Measurements from ENCODE around the gene GSTM5.
"Not testable (repeated sequence)": the region's sequence is repeated elsewhere in the genome, so short reads cannot be mapped to it uniquely, and the experiment has no call there.

The GSTM5 gene

DNA sequence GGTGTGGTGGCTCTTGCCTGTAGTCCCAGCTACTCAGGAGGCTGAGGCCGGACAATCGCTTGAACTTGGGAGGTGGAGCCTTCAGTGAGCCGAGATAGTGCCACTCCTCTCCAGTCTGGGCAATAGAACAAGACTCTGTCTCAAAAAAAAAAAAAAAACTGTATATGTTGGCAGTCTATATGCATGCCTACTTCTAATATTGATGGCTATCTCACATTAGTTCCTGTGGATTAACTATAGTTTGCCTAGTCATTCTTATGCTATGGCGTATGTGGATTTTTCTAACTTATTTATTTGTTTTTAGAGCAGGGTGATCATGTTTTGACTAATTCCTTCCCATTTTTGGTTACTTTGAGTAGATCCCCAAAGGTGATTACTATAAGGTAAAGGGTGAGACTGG lies 15.0 kb upstream of the GSTM5 start:
- DNase-seq (ENCODE audit: low read depth) = no peak

DNA sequence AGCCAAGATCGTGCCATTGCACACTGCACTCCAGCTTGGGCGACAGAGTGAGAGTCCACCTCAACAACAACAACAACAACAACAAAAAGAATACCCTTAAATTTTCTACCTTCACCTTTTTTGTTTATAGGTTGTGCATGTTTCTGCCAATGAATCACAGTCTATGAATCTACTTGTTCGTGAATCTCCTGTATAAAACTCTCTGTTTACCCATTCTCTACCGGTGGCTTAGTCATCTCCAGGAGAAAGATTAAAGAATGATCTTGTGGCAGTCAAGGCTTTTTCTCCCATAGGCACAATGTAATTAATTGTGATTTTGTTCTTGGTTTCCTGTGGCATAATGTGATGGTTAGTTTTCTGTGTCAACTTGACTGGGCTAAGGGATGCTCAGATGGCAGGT lies 14.2 kb upstream of the GSTM5 start:
- DNase-seq (ENCODE audit: low read depth) = not testable (repeated sequence)

DNA sequence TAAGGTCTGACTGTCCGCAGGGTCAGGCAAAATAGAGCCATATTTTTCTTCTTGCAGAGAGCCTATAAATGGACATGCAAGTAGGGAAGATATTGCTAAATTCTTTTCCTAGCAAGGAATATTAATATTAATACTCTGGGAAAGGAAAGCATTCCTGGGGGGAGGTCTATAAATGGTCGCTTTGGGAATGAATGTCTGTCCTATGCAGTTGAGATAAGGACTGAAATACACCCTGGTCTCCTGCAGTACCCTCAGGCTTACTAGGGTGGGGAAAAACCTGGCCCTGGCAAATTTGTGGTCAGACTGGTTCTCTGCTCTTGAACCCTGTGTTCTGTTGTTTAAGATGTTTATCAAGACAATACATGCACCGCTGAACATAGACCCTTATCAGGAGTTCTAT lies 9.1 kb upstream of the GSTM5 start:
- not testable (repeated sequence) for DNase-seq (ENCODE audit: low read depth)

DNA sequence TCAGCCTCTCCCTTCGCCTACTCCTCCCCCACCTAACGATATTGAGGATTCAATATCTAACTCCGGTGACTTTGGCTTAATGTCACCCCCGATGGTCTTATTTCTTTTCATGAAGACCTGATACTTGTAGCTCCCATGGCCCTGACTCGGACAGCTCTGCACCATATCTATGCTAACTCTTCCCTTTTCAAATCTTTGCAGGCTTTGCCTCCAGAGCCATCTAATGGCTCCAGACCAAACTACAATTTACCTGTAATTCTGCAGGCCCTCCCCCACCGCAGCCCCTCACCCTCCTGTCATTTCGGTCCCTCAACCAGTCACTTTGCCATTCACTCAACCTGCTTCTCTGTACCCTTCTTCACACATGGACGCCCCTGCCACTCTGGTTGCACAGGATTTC lies 7.9 kb upstream of the GSTM5 start:
- DNase-seq (ENCODE audit: low read depth) = no peak

DNA sequence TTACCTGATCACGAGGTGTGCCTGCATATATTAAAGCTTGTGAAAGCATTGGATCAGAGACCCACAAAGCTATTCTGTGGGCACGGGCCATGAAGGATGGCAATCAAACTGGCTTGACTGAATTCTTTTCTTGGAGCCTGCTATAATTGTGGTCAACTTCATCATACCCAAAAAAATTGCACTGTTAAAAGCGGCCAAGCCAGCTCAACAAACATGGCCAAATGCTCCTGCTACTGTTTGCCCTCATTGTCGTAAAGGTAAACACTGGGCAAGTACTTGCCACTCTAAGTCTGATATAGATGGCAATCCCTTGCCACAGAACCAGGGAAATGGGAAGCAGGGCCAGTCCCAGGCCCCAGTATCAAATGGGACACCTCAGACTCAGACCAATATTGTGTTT lies 6.6 kb upstream of the GSTM5 start:
- no peak for DNase-seq (ENCODE audit: low read depth)

DNA sequence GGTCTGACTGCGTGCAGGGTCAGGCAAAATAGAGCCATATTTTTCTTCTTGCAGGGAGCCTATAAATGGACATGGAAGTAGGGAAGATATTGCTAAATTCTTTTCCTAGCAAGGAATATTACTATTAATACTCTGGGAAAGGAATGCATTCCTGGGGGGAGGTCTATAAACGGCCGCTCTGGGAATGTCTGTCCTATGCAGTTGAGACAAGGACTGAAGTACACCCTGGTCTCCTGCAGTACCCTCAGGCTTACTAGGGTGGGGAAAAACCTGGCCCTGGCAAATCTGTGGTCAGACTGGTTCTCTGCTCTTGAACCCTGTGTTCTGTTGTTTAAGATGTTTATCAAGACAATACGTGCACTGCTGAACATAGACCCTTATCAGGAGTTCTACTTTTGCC lies 3.1 kb upstream of the GSTM5 start:
- DNase-seq (ENCODE audit: low read depth) = not testable (repeated sequence)

DNA sequence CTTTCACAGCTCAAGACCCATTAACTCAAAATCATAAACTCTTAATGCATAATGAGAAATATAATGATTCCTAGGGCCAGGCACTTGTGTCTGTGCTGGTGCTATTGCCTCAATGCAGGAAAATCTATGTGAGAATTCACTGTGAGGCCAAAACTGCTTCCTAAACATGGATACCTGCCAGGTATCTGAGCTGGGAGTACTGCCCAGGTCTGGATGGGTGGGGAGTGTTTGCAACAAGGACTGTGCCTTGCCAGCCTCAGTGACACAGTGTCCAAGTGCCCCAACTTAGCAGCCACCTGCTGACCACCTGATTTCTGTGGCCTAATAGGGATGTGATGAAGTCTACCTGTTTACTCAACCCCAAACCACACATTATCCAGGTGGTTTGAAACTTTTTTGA lies 2.2 kb upstream of the GSTM5 start:
- not testable (repeated sequence) for DNase-seq (ENCODE audit: low read depth)

DNA sequence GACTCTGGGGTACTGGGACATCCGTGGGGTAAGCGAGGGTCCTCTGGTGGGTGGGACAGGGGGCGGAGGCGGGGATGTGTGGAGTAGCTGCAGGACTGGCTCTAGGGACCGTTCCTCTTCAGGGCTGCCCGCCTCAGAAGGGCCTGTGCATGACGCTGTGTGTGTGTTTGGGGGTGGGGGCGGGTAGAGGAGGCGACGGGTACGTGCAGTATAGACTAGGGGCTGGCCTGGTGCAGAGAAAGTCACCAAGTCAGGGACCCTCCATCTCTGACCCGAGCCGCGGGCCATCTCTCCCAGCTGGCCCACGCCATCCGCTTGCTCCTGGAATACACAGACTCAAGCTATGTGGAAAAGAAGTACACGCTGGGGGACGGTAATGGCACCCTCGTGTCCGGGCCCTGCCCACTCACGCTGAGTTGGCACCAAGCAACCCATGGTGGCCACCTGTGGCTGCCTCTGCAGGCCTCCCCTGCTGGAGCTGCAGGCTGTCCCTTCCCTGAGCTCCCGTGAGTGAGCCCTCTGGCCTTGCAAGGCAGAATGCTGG lies 342 bp downstream of the GSTM5 start:
- no peak for DNase-seq (ENCODE audit: low read depth)

DNA sequence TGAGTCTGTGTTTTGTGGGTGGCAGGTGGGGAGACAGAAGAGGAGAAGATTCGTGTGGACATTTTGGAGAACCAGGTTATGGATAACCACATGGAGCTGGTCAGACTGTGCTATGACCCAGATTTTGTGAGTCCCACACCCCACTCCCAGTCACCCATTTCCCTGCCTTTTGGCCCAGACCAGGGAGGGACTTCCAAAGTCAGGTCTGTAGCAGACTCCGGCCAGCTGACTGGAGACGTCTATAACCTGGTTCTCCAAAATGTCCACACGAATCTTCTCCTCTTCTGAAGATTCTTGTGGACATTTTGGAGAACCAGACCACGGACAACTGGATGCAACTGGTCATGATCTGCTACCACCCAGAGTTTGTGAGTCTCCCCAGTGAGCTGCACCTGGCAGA lies 1.6 kb downstream of the GSTM5 start:
- no peak for DNase-seq (ENCODE audit: low read depth)

DNA sequence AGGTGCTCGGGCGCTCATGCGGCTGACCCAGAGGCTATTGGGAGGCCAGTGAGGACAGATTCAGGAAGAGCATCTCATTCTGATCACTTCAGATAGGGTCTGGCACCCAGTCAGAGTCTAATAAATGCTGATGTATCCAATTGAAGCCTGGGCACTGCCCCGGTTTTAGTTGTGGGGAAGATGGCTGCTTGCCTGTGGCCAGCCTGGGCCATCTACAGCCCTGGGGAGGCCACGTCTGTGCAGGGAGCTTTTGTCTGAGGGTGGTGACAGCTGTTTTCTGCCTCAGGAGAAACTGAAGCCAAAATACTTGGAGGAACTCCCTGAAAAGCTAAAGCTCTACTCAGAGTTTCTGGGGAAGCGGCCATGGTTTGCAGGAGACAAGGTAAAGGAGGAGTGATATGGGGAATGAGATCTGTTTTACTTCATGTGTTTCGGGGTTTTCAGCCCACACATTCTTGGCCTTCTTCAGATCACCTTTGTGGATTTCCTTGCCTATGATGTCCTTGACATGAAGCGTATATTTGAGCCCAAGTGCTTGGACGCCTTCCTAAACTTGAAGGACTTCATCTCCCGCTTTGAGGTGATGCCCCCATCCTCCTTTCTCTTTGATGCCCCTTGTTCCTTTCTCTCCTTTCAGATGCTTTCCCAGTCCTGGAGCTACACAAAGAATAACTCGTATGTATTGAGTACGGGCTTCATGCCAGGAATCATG lies 2.8 kb downstream of the GSTM5 start:
- DNase-seq (ENCODE audit: low read depth) = no peak

DNA sequence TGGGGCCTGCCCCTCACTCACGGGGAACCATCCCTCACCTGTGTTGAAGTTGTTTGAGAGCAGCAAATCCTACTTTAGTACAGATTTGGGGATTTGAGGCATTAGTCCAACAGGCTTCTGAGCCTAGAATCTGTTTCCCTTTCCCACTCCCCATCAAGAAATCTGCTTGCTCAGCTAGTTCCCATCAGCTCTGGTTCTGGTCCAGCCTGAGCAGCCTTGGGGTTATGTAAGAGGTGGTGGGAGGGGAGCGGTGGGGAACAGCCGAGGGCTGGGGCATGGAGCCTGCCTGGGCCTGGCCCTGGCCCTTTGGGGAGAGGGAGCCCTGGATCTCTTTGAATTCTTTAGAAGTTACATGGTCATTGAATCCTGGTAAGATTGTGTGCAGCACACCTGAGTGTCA lies 4.1 kb downstream of the GSTM5 start:
- no peak for DNase-seq (ENCODE audit: low read depth)

DNA sequence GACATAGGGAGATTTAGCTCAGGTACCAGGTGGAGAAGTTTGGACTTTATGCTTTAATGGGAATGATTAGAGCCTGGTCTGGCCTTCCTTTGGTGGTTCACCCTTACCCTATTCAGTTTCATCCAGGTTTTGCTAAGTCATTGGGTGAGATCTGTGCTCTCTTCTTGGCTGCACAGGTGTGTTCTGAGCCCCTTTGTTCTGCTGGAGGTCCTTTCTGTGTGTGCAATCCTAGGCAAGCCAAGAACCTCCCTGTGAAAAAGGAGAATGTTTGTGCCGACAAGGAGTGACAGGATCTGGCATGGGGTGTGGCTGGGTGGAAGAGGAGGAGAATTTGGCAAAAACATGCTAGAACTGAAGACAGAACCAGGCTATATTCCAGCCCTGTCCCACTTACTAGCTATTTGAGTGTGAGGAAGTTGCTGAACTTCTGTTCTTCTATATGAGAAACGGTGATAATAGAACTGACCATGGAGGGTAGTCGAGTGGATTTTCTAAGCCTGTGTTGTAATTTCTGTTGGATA lies 4.6 kb downstream of the GSTM5 start:
- DNase-seq (ENCODE audit: low read depth) = no peak

DNA sequence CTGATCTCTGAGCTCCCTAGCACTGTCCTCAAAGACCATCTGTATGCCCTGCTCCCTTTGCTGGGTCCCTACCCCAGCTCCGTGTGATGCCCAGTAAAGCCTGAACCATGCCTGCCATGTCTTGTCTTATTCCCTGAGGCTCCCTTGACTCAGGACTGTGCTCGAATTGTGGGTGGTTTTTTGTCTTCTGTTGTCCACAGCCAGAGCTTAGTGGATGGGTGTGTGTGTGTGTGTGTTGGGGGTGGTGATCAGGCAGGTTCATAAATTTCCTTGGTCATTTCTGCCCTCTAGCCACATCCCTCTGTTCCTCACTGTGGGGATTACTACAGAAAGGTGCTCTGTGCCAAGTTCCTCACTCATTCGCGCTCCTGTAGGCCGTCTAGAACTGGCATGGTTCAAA lies 5.7 kb downstream of the GSTM5 start:
- DNase-seq (ENCODE audit: low read depth) = no peak

DNA sequence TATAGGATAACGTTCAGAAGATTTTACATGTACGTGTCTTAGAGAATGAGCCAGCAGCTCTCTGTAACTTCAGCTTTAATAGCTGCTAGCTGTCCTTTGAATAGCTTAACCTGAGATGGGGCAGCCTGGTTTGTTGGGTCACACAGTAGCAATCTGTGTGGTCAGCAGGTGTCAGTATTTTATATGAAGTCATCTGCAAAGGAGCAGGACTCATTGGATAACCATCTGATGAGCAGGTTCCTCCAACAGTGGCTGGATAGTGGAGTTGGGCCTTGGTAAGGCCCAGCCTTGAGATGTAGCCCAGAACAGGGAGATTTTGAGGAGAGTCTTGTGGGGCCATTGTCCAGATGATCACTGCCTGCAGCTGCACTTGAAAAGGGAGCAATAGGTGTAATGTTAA lies 6.4 kb downstream of the GSTM5 start:
- DNase-seq (ENCODE audit: low read depth) = no peak

DNA sequence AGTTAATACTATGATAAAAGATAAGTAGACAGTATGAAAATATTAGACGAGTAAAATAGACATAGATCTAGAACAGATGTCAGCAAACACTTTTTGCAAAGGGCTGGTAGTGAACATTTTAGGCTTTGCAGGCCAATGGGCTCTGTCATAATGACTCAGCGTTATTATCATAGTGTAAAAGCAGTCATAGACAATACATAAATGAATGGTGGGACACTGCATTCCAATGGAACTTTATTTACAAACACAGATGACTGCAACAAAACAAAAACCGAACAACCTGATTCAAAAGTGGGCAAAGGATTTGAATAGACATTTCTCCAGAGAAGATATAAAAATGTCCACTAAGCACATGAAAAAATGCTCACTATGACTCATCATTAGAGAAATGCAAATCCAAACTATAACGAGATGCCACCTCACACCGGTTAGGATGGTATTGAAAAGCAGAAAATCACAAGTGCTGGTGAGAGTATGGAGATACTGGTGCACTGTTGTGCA lies 7.3 kb downstream of the GSTM5 start:
- no peak for DNase-seq (ENCODE audit: low read depth)

DNA sequence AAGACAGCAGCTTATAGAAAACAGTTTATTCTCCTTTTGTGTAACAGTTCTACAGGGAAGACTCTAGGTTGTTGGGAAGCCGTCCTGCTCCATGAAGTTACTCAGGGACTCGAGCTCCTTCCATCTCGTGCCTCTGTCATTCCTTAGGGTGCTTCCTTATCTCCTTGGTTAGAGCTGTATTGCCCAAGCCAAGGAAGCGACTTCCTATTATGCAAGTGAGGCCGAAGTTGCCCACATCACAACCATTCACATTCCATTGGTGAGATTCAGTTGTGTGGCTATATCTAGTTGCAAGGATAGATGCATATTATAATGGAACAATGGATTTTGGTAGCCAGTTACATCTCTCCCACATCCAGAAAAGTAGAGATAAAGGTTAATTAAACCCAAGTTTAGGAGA lies 9.0 kb downstream of the GSTM5 start:
- DNase-seq (ENCODE audit: low read depth) = no peak

DNA sequence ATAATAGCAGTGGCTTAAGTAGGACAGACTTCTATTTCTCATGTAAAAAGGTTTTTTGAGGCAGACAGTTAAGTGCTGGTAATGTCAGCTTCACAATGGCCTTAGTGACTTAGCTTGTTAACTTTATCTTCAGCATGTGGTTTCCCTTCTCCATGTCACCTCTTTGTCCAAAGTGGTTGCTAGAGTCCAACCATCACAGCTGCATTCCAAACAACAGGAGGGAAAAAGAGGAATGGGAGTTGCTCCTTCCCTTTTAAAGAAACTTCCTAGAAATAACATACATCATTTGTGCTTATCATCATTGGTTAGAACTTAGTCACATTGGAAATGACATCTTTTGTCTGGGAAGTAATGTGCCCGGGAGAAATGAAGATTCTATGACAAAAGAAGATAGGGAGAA lies 9.9 kb downstream of the GSTM5 start:
- no peak for DNase-seq (ENCODE audit: low read depth)

DNA sequence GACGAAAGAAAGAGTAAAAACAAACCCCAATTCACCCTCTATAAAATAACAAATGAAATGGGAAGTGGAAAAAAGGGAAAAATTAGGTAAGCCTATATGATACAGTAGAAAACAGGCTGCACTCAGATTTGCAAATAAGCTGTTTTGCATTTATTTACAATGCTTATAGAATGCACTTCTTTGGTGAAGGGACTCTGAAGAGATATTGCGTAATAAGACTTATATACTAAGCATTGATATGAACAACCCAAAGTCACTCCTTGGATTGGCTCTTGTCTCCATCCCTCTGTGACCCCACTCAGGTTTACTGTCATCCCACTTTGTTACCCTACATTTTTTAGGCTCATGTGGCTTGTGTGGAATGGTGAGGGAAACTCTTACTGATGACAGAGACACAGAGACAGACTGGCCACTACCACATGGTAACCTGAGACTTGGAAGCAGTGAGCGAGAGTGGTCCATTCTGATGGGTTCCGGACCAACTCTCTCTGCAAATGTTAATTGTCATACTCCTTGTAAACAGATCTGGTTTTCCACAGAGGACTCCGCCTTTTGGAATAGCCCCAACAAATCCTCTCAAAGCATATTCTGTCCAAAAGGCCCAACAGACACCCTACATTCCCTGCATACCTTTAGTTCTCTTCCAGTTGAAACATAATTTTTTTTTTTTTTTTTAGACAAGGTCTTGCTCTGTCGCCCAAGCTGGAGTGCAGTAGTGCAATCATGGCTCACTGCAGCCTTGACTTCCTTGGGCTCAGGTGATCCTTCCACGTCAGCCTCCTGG lies 11.0 kb downstream of the GSTM5 start:
- no peak for DNase-seq (ENCODE audit: low read depth)

DNA sequence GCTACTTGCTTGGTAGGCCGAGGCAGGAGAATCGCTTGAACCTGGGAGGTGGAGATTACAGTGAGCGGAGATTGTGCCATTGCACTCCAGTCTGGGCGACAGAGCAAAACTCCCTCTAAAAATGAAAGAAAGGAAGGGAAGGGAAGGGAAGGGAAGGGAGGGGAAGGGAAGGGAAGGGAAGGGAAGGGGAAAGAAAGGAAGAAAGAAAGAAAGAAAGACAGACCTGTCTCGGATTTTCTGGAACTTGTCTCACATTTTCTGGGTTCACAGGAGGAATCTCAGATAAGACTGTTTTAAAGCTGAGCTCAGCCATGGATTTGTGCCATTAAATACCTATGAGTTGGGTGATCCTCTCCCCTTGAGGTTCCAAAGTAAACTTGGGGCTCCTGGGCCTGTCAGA lies 12.9 kb downstream of the GSTM5 start:
- DNase-seq (ENCODE audit: low read depth) = no peak

DNA sequence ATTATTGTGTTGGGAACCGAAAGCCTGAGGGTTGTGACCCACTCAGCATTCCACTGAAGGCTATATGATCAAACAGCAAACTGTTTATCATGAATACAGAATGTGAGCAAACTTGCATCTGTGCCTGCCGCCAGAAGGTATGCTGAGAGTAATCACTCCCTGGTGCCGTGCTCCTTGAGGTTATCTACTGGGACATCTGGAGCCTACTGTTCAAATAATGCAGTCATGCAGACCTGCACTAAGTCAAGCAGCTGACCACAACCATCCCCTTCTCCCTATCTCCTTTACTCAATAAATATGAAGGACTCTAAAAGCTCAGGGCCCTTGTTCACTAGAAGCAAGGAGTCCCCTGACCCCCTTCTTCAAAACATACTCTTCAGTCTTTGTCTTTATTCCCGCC lies 13.5 kb downstream of the GSTM5 start:
- no peak for DNase-seq (ENCODE audit: low read depth)

DNA sequence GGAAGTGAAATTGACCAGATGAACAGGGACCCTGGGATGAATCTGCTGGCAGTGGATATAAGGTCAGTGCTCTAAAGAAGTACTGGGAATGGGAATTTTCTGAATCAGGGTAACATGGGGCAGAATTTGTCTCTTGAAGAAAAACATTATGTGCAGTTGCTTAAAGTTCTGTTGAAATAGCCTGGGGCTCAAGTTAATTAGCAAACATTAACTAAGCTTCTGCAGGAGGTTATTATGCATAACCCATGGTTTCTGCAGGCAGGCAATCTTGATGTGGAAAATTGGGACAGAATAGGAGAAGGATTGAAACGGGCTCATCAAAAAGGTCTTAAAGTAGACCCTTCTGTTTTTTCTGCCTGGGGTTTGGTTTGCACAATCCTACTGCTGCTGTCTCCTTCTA lies 14.0 kb downstream of the GSTM5 start:
- no peak for DNase-seq (ENCODE audit: low read depth)

DNA sequence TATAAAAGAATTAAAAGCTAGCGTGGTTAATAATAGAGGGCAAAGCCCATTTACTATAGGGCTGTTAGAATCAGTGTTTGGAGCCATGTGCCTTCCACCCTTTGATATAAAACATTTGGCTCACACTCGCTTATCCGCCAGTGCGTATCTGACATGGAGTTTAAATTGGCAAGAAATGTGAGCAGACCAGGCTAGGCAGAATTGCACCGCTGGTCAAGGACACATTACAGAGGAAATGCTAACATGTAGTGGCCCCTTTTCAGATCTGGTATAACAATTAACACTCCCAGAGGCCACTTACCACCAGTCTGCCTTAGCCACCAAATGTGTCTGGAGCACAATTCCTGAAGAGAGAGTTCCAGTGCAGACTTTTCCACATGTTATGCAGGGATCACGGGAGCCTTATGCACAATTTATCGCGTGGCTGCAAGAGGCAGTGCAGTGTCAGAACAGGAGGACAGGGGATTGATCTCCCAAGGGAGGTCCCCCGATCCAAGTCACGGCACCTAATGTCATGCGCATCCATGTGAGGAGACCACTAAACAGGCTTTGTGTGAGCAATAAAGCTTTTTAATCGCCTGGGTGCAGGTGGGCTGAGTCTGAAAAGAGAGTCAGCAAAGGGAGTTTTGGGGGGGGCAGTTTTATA lies 14.8 kb downstream of the GSTM5 start:
- no peak for DNase-seq (ENCODE audit: low read depth)

DNA sequence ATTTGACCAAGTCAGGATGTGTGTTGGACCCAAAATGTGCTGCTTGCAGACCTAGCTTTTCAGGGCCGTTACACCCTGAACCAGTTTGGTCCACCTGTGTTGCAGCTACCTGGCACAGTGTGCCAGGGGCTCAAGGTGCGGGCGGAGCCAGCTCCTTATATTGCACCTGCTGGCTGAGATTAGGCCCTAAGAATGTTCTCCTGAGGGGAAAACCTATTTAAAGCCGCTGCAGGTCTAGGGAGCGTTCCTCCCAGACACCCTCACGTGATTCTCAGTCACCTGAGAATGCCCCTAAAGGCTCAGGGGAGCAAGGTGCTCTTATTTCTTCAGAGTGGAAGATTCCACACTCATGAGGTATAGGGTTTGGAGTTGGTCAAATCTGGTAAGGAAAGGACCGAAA lies 16.8 kb downstream of the GSTM5 start:
- no peak for DNase-seq (ENCODE audit: low read depth)

All from stimulated activated CD8-positive, alpha-beta memory T cell treated with anti-CD3 and anti-CD28 coated beads, Interleukin-4, amount 100 ng/mL, for 24 hours (primary cell).